ENCODE data around the gene TKFC.

TKFC gene

GRCh38 chr11:61345170-61345610, 12.2 kb downstream of the TKFC start:
- Histone ChIP-seq H2AK5ac (ENCODE audit: low read length, severe bottlenecking) (no peak overlapping the region), H2BK5ac (ENCODE audit: low read depth, low read length, poor library complexity, severe bottlenecking) (no peak overlapping the region), H2BK120ac (ENCODE audit: low read depth, low read length) (no peak overlapping the region), H3K27me3 (ENCODE audit: control insufficient read depth in 1 of 2, insufficient read depth in 1 of 2, low read length in 2 of 2) (no peaks in the 10 kb centered on the region), H3K23ac (ENCODE audit: low read length in 2 of 2) (no peak overlapping the region), H4K91ac (ENCODE audit: low read length) (no peak overlapping the region), H3K36me3 (ENCODE audit: control insufficient read depth in 1 of 2, insufficient read depth in 2 of 2, low read depth in 1 of 2, low read length in 2 of 2) (peaks cover 55 to 81% of the 10 kb centered on the region in 2 experiments), H3K4me1 (ENCODE audit: control insufficient read depth, insufficient read depth, low read depth, low read length) (peaks cover 5% of the 10 kb centered on the region), H2BK15ac (ENCODE audit: low read depth, poor library complexity, severe bottlenecking) (no peak overlapping the region), H3K18ac (ENCODE audit: low read depth in 1 of 2, low read length in 2 of 2) (no peak overlapping the region), H3K9me3 (ENCODE audit: control insufficient read depth, low read length) (no peaks in the 10 kb centered on the region), H3K14ac (ENCODE audit: low read length in 2 of 2) (no peak overlapping the region), H2BK12ac (ENCODE audit: low read length in 2 of 2) (no peak overlapping the region), H3K9ac (ENCODE audit: low read length) (no peak overlapping the region), H3K79me1 (replicated peaks; ENCODE audit: low read length, poor library complexity, severe bottlenecking) (no peaks in the 10 kb centered on the region), H2AFZ (ENCODE audit: low read depth, low read length) (no peak overlapping the region), H3K27ac (ENCODE audit: low read length, poor library complexity, severe bottlenecking) (no peak overlapping the region), H3K4me3 (ENCODE audit: insufficient read depth in 1 of 2, low read depth in 1 of 2, low read length in 2 of 2) (no peak overlapping the region), H3K4ac (ENCODE audit: low read depth in 1 of 2, low read length in 2 of 2) (no peak overlapping the region), H3K4me2 (ENCODE audit: low read length, poor library complexity, severe bottlenecking) (no peak overlapping the region), H4K8ac (ENCODE audit: low read length) (no peak overlapping the region)
- DNase-seq = no peak
- WGBS = 98% methylated on average over 4 of the region's 4 CpGs

GRCh38 chr11:61345954-61346843, 13.2 kb downstream of the TKFC start:
- Histone ChIP-seq H3K79me1 (replicated peaks; ENCODE audit: low read length, poor library complexity, severe bottlenecking) (no peaks in the 10 kb centered on the region), H3K9me3 (ENCODE audit: control insufficient read depth, low read length) (no peaks in the 10 kb centered on the region), H3K4me3 (ENCODE audit: insufficient read depth in 1 of 2, low read depth in 1 of 2, low read length in 2 of 2) (no peak overlapping the region), H3K23ac (ENCODE audit: low read length in 2 of 2) (no peak overlapping the region), H3K4me1 (ENCODE audit: control insufficient read depth, insufficient read depth, low read depth, low read length) (peaks cover 5% of the 10 kb centered on the region), H3K9ac (ENCODE audit: low read length) (no peak overlapping the region), H2AFZ (ENCODE audit: low read depth, low read length) (no peak overlapping the region), H3K4me2 (ENCODE audit: low read length, poor library complexity, severe bottlenecking) (no peak overlapping the region), H2BK15ac (ENCODE audit: low read depth, poor library complexity, severe bottlenecking) (no peak overlapping the region), H3K27me3 (ENCODE audit: control insufficient read depth in 1 of 2, insufficient read depth in 1 of 2, low read length in 2 of 2) (no peaks in the 10 kb centered on the region), H2BK5ac (ENCODE audit: low read depth, low read length, poor library complexity, severe bottlenecking) (no peak overlapping the region), H4K91ac (ENCODE audit: low read length) (no peak overlapping the region), H2AK5ac (ENCODE audit: low read length, severe bottlenecking) (no peak overlapping the region), H4K8ac (ENCODE audit: low read length) (no peak overlapping the region), H3K18ac (ENCODE audit: low read depth in 1 of 2, low read length in 2 of 2) (no peak overlapping the region), H3K4ac (ENCODE audit: low read depth in 1 of 2, low read length in 2 of 2) (no peak overlapping the region), H3K14ac (ENCODE audit: low read length in 2 of 2) (no peak overlapping the region), H3K36me3 (ENCODE audit: control insufficient read depth in 1 of 2, insufficient read depth in 2 of 2, low read depth in 1 of 2, low read length in 2 of 2) (peaks cover 61 to 88% of the 10 kb centered on the region in 2 experiments), H2BK120ac (ENCODE audit: low read depth, low read length) (no peak overlapping the region), H2BK12ac (ENCODE audit: low read length in 2 of 2) (no peak overlapping the region), H3K27ac (ENCODE audit: low read length, poor library complexity, severe bottlenecking) (no peak overlapping the region)
- DNase-seq = no peak
- 91% methylated on average over 14 of the region's 14 CpGs for WGBS

GRCh38 chr11:61347916-61348461, 15.0 kb downstream of the TKFC start:
- H3K4ac ChIP-seq (ENCODE audit: low read depth in 1 of 2, low read length in 2 of 2) = no peak overlapping the region
- no peak overlapping the region for H2BK120ac ChIP-seq (ENCODE audit: low read depth, low read length)
- WGBS = 76% methylated on average over 10 of the region's 11 CpGs
- no peak overlapping the region for H2BK5ac ChIP-seq (ENCODE audit: low read depth, low read length, poor library complexity, severe bottlenecking)
- H3K18ac ChIP-seq (ENCODE audit: low read depth in 1 of 2, low read length in 2 of 2) = no peak overlapping the region
- H3K36me3 ChIP-seq (ENCODE audit: control insufficient read depth in 1 of 2, insufficient read depth in 2 of 2, low read depth in 1 of 2, low read length in 2 of 2) = peaks cover 70 to 83% of the 10 kb centered on the region in 2 experiments
- no peak overlapping the region for H4K91ac ChIP-seq (ENCODE audit: low read length)
- H2BK15ac ChIP-seq (ENCODE audit: low read depth, poor library complexity, severe bottlenecking) = no peak overlapping the region
- no peak overlapping the region for H3K14ac ChIP-seq (ENCODE audit: low read length in 2 of 2)
- H3K79me1 ChIP-seq (replicated peaks; ENCODE audit: low read length, poor library complexity, severe bottlenecking) = no peaks in the 10 kb centered on the region
- H2BK12ac ChIP-seq (ENCODE audit: low read length in 2 of 2) = no peak overlapping the region
- no peak overlapping the region for H3K4me2 ChIP-seq (ENCODE audit: low read length, poor library complexity, severe bottlenecking)
- H3K27me3 ChIP-seq (ENCODE audit: control insufficient read depth in 1 of 2, insufficient read depth in 1 of 2, low read length in 2 of 2) = no peaks in the 10 kb centered on the region
- H2AFZ ChIP-seq (ENCODE audit: low read depth, low read length) = no peak overlapping the region
- H3K9me3 ChIP-seq (ENCODE audit: control insufficient read depth, low read length) = no peaks in the 10 kb centered on the region
- peak; percentile 15 for DNase-seq
- no peak overlapping the region for H3K23ac ChIP-seq (ENCODE audit: low read length in 2 of 2)
- no peak overlapping the region for H2AK5ac ChIP-seq (ENCODE audit: low read length, severe bottlenecking)
- H4K8ac ChIP-seq (ENCODE audit: low read length) = no peak overlapping the region
- peaks cover 5% of the 10 kb centered on the region for H3K4me1 ChIP-seq (ENCODE audit: control insufficient read depth, insufficient read depth, low read depth, low read length)
- no peak overlapping the region for H3K27ac ChIP-seq (ENCODE audit: low read length, poor library complexity, severe bottlenecking)
- no peak overlapping the region for H3K9ac ChIP-seq (ENCODE audit: low read length)
- no peak overlapping the region for H3K4me3 ChIP-seq (ENCODE audit: insufficient read depth in 1 of 2, low read depth in 1 of 2, low read length in 2 of 2)

GRCh38 chr11:61349189-61349751, 16.2 kb downstream of the TKFC start:
- Histone ChIP-seq H2BK15ac (ENCODE audit: low read depth, poor library complexity, severe bottlenecking) (no peak overlapping the region), H3K9me3 (ENCODE audit: control insufficient read depth, low read length) (no peaks in the 10 kb centered on the region), H2AFZ (ENCODE audit: low read depth, low read length) (no peak overlapping the region), H3K36me3 (ENCODE audit: control insufficient read depth in 1 of 2, insufficient read depth in 2 of 2, low read depth in 1 of 2, low read length in 2 of 2) (peaks cover 76 to 83% of the 10 kb centered on the region in 2 experiments), H3K4me3 (ENCODE audit: insufficient read depth in 1 of 2, low read depth in 1 of 2, low read length in 2 of 2) (no peak overlapping the region), H2BK12ac (ENCODE audit: low read length in 2 of 2) (no peak overlapping the region), H4K8ac (ENCODE audit: low read length) (no peak overlapping the region), H3K23ac (ENCODE audit: low read length in 2 of 2) (no peak overlapping the region), H3K4me2 (ENCODE audit: low read length, poor library complexity, severe bottlenecking) (no peak overlapping the region), H3K14ac (ENCODE audit: low read length in 2 of 2) (no peak overlapping the region), H3K4me1 (ENCODE audit: control insufficient read depth, insufficient read depth, low read depth, low read length) (peaks cover 3% of the 10 kb centered on the region), H3K79me1 (replicated peaks; ENCODE audit: low read length, poor library complexity, severe bottlenecking) (no peaks in the 10 kb centered on the region), H3K27me3 (ENCODE audit: control insufficient read depth in 1 of 2, insufficient read depth in 1 of 2, low read length in 2 of 2) (no peaks in the 10 kb centered on the region), H3K9ac (ENCODE audit: low read length) (no peak overlapping the region), H2AK5ac (ENCODE audit: low read length, severe bottlenecking) (no peak overlapping the region), H3K18ac (ENCODE audit: low read depth in 1 of 2, low read length in 2 of 2) (no peak overlapping the region), H3K27ac (ENCODE audit: low read length, poor library complexity, severe bottlenecking) (no peak overlapping the region), H4K91ac (ENCODE audit: low read length) (no peak overlapping the region), H2BK120ac (ENCODE audit: low read depth, low read length) (no peak overlapping the region), H3K4ac (ENCODE audit: low read depth in 1 of 2, low read length in 2 of 2) (no peak overlapping the region), H2BK5ac (ENCODE audit: low read depth, low read length, poor library complexity, severe bottlenecking) (no peak overlapping the region)
- no peak for DNase-seq
- WGBS = 96% methylated on average over 12 of the region's 12 CpGs

Data from mesenchymal stem cell (in vitro differentiated cells and primary cell).